K562 (cell line): Measurements from ENCODE around the gene SCYL1. TPM values are rescaled to one million over a fixed set of nuclear protein-coding genes. Genes with fewer than 3 reads are reported as not detected.
A peak's percentile ranks its signal among the peaks of the same experiment; 100 is the strongest.

Experiments used
- SIN3B ChIP-seq: fragments of 450-650 bp; IDR thresholded peaks from 2 replicates; pipeline ENCODE4 v1.6.1; 2017; ENCODE audit warnings: low read depth, mild to moderate bottlenecking, moderate library complexity
- TAF9B ChIP-seq: fragments of 450-650 bp; IDR thresholded peaks from 2 replicates; pipeline ENCODE4 v1.6.1; 2018; ENCODE audit warnings: mild to moderate bottlenecking; ENCODE audit not compliant: partially characterized antibody
- XRCC5 ChIP-seq: fragments of 200-400 bp; formaldehyde crosslinking; IDR thresholded peaks from 2 replicates; pipeline ENCODE4 v1.6.1; 2017; ENCODE audit warnings: low read depth, mild to moderate bottlenecking, low read length
- ZNF592 ChIP-seq: fragments of 450-650 bp; IDR thresholded peaks from 2 replicates; pipeline ENCODE4 v1.6.1; 2017; ENCODE audit warnings: antibody characterized with exemption, mild to moderate bottlenecking
- polyA plus RNA-seq, 8 experiments: library from polyadenylated mRNA; depleted of rRNA in 4 of 8; stranded (reverse) in 5 of 8; unstranded in 3 of 8; fragments of >200 nt; fragmentation: Nextera tagmentation in 2 of 8; fragmentation: Illumina TruSeq in 1 of 8; extraction: Ambion mirVana in 2 of 8; extraction: Trizol in 1 of 8; gene quantifications; 2 replicates each; pipeline versions ENCODE4 v1.2.1 to v1.2.3, GENCODE V29; 2011 to 2014; ENCODE audit warnings: inconsistent platforms in 1 of 8, missing spikeins in 1 of 8
- total RNA-seq, 7 experiments: library from RNA; depleted of rRNA in 6 of 7; stranded (reverse); fragments of >200 nt in 6 of 7; fragmentation: Illumina TruSeq in 2 of 7; extraction: Trizol in 2 of 7; gene quantifications; 2 replicates each; pipeline versions ENCODE4 v1.2.1 to v1.2.3, GENCODE V29; 2011 to 2021; ENCODE audit warnings: low replicate concordance in 1 of 7

SCYL1 gene
- total and polyA plus RNA-seq, 9 of the 15 experiments (the other 6 are each of a cell fraction or from before 2014, with no cell fraction given), result 1.9 to 145 (median 57.6) TPM

DNA sequence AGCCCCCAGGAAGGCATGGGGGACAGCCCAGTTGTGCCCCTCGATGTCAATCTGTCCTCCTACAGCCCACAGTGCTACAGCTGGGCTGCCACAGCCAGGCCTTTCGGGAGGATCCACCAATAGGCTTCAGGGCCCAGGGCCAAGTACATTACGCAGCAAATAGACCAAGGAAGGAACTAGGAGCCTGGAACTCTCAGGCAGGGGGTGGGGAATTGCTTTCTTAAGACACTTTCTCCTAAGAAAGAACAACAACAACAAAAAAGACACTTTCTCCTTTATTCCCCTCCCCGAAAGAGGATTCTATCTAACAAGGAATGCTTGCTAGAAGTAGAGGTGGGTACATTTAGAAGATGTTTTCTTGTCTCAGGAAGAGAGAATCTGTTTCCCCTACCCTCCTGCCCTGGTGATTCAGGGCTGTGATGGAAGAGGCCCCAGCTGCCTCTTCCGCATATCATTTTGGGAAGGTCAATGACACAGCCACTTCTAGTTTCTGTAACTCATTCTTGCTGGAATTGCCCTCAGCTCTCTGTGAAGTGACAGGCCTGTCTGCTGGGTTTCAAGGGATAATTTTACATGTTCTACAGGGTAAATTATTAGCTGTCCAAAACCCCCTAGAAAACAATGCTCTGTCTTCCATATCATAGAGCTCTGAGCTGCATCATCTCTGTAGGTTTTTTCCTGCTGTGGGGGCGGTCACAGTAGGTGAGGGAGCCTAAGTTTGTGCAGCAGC lies 32.1 kb upstream of the SCYL1 start (continued):
- peak; percentile 66 for TF ChIP-seq TAF9B
- peak; percentile 48; the same call in 1 of the 2 replicates for TF ChIP-seq ZNF592
- TF ChIP-seq XRCC5, result no peak
- TF ChIP-seq SIN3B, result no peak
